Measurements from ENCODE around the gene TSPAN13.
"Not testable (repeated sequence)": the region's sequence is repeated elsewhere in the genome, so short reads cannot be mapped to it uniquely, and the experiment has no call there.

GRCh38 chr7:16769994-16770393 lies 16.4 kb downstream of the TSPAN13 start:
- not testable (repeated sequence) for TF ChIP-seq CTCF, POLR2A (IDR thresholded peaks at IDR 0.05)

Measured in thyroid gland (tissue), 4 donors.